Lower leg skin (tissue), 3 donors: ENCODE data around the gene NAV2.

ENCODE experiments used
- POLR2A ChIP-seq, 2 donors: fragments of 450-650 bp; IDR thresholded peaks; one replicate each; pipeline ENCODE4 v1.6.1; 2016 to 2017; ENCODE audit warnings: antibody characterized with exemption in 2 of 2, mild to moderate bottlenecking in 1 of 2, moderate library complexity in 1 of 2
- TF ChIP-seq, protein P1 (sequence below), 3 donors: fragments of 450-650 bp; IDR thresholded peaks; one replicate each; pipeline ENCODE4 v1.5.1; 2016; ENCODE audit warnings: antibody characterized with exemption in 3 of 3, mild to moderate bottlenecking in 3 of 3, moderate library complexity in 2 of 3

DNA sequence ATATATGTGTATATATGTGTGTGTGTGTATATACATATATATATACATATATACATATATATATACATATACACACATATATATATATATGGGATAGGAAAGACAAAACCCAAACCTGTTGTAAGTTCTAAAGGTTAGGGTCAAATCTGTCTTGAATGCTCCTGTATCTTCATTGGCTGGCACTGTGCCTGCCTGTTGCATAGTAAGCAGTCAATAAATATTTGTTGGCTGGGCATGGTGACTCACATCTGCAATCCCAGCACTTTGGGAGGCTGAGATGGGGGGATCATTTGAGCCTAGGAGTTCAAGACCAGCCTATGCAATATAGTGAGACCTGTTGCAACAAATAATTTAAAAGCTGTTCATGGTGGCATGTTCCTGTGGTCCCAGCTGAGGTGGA, 242.3 kb downstream of the NAV2 start:
- TF ChIP-seq, protein P1, sequence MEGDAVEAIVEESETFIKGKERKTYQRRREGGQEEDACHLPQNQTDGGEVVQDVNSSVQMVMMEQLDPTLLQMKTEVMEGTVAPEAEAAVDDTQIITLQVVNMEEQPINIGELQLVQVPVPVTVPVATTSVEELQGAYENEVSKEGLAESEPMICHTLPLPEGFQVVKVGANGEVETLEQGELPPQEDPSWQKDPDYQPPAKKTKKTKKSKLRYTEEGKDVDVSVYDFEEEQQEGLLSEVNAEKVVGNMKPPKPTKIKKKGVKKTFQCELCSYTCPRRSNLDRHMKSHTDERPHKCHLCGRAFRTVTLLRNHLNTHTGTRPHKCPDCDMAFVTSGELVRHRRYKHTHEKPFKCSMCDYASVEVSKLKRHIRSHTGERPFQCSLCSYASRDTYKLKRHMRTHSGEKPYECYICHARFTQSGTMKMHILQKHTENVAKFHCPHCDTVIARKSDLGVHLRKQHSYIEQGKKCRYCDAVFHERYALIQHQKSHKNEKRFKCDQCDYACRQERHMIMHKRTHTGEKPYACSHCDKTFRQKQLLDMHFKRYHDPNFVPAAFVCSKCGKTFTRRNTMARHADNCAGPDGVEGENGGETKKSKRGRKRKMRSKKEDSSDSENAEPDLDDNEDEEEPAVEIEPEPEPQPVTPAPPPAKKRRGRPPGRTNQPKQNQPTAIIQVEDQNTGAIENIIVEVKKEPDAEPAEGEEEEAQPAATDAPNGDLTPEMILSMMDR (IDR thresholded peaks at IDR 0.05), result no peak
- TF ChIP-seq POLR2A (IDR thresholded peaks at IDR 0.05), result no peak
